ENCODE results near the gene HHIPL2.

GRCh38 chr1:222570837-222571236, 22.9 kb upstream of the HHIPL2 start:
- no peak for TF ChIP-seq POLR2A (IDR thresholded peaks at IDR 0.05)
- no peak for TF ChIP-seq CTCF (IDR thresholded peaks at IDR 0.05 in 8 of 11, conservative IDR thresholded peaks at IDR 0.05 in 3 of 11)
